A549 (cell line): ENCODE data around the gene CFAP97D2. TPM values are rescaled to one million over a fixed set of nuclear protein-coding genes. Genes with fewer than 3 reads are reported as not detected.

ENCODE experiments used
- ATAC-seq, 2 experiments: fragments of 200-7000 bp in 1 of 2; fragments of >200 bp in 1 of 2; cut with Nextera tagmentation in 1 of 2; cut with Tn5 transposase in 1 of 2; 3 replicates each; pipeline versions ENCODE4 v1.8.0 to v1.9.1; 2018 to 2020; ENCODE audit warnings: mild to moderate bottlenecking in 1 of 2, moderate library complexity in 1 of 2
- CTCF ChIA-PET: fragments of 300-600 bp; sonication (Branson Sonifier 250); formaldehyde crosslinking; extraction: SDS; loops from one replicate; lab custom pipeline; 2021; ENCODE audit warnings: antibody characterized with exemption, inconsistent platforms; lab: Yijun Ruan, JAX
- POLR2A ChIA-PET: fragments of 350-600 bp; formaldehyde crosslinking; extraction: SDS; loops from one replicate; lab custom pipeline; 2021; ENCODE audit warnings: antibody characterized with exemption, inconsistent platforms; lab: Yijun Ruan, JAX
- DNase-seq, 2 experiments: peaks; one replicate each; pipeline versions ENCODE4 v3.0.0 to v3.0.0-alpha.2; 2011 to 2016; ENCODE audit warnings: low read depth in 1 of 2, low spot score in 1 of 2
- FAIRE-seq: peaks from 2 replicates; lab custom pipeline; 2011; peaks lifted over from hg19 to GRCh38; lab: Jason Lieb, UNC
- H3K27ac ChIP-seq, 2 experiments: fragments of >200 bp; sonication (Bioruptor Twin); formaldehyde crosslinking; 3 replicates each; pipeline ENCODE4 v1.5.1; 2016 to 2017
- H3K4me1 ChIP-seq: fragments of >200 bp; sonication (Bioruptor Twin); formaldehyde crosslinking; 3 replicates; pipeline ENCODE4 v1.6.1; 2016
- H3K4me2 ChIP-seq: fragments of >200 bp; sonication (Bioruptor Twin); formaldehyde crosslinking; 3 replicates; pipeline ENCODE4 v1.6.1; 2016
- H3K4me3 ChIP-seq: fragments of >200 bp; sonication (Bioruptor Twin); formaldehyde crosslinking; 3 replicates; pipeline ENCODE4 v1.5.1; 2016
- H3K9me3 ChIP-seq: fragments of >200 bp; sonication (Bioruptor Twin); formaldehyde crosslinking; 3 replicates; pipeline ENCODE4 v1.6.1; 2016
- CEBPB ChIP-seq, 2 experiments: fragments of >200 bp in 1 of 2; sonication (Bioruptor Twin) in 1 of 2; formaldehyde crosslinking in 1 of 2; IDR thresholded peaks; 2 replicates each; pipeline ENCODE4 v1.6.1; 2012 to 2016
- CHD4 ChIP-seq: fragments of 200-600 bp; sonication (generic); IDR thresholded peaks from 2 replicates; pipeline ENCODE4 v1.6.1; 2016; ENCODE audit warnings: antibody characterized with exemption, mild to moderate bottlenecking, borderline replicate concordance
- EHF ChIP-seq: fragments of 250-450 bp; sonication (Bioruptor Pico); IDR thresholded peaks from 2 replicates; pipeline ENCODE4 v1.5.0; 2020; ENCODE audit warnings: mild to moderate bottlenecking
- EP300 ChIP-seq, 2 experiments: fragments of >200 bp; sonication (Bioruptor Twin); formaldehyde crosslinking; IDR thresholded peaks; 2 replicates in 1 of 2; 3 replicates in 1 of 2; pipeline ENCODE4 v1.6.1; 2016 to 2017
- ESRRA ChIP-seq: fragments of 150-350 bp; IDR thresholded peaks from 2 replicates; pipeline ENCODE4 v1.6.1; 2014; ENCODE audit warnings: mild to moderate bottlenecking, low read length, borderline replicate concordance
- FOSB ChIP-seq: fragments of 250-450 bp; sonication (Bioruptor Pico); IDR thresholded peaks from 2 replicates; pipeline ENCODE4 v1.5.0; 2020; ENCODE audit warnings: mild to moderate bottlenecking, moderate library complexity
- FOXS1 ChIP-seq: fragments of 250-450 bp; sonication (Bioruptor Pico); IDR thresholded peaks from 2 replicates; pipeline ENCODE4 v1.5.0; 2020; ENCODE audit warnings: mild to moderate bottlenecking, moderate library complexity
- HDAC2 ChIP-seq: fragments of 200-600 bp; sonication (generic); IDR thresholded peaks from 2 replicates; pipeline ENCODE4 v1.6.1; 2016
- HOXB13 ChIP-seq: fragments of 250-450 bp; sonication (Bioruptor Pico); IDR thresholded peaks from 2 replicates; pipeline ENCODE4 v1.5.0; 2020; ENCODE audit warnings: low read depth, mild to moderate bottlenecking, moderate library complexity
- MYC ChIP-seq: IDR thresholded peaks from 2 replicates; pipeline ENCODE4 v1.6.1; 2012; ENCODE audit warnings: mild to moderate bottlenecking, inconsistent platforms, low read length, improper control_type of control experiment, borderline replicate concordance
- PHF8 ChIP-seq: fragments of 200-600 bp; sonication (generic); IDR thresholded peaks from 2 replicates; pipeline ENCODE4 v1.6.1; 2016; ENCODE audit warnings: low read depth, mild to moderate bottlenecking, antibody characterized with exemption, moderate library complexity, borderline replicate concordance
- POLR2AphosphoS2 ChIP-seq: conservative IDR thresholded peaks from 2 replicates; pipeline ENCODE4 v1.6.1; 2012; ENCODE audit warnings: low read length, improper control_type of control experiment, inconsistent platforms
- SMC3 ChIP-seq: fragments of >200 bp; sonication (Bioruptor Twin); formaldehyde crosslinking; IDR thresholded peaks from 3 replicates; pipeline ENCODE4 v1.6.1; 2018; ENCODE audit warnings: inconsistent platforms
- SREBF2 ChIP-seq: fragments of 450-650 bp; IDR thresholded peaks from 2 replicates; pipeline ENCODE4 v1.6.1; 2014; ENCODE audit warnings: mild to moderate bottlenecking, moderate library complexity
- TFCP2L1 ChIP-seq: fragments of 250-450 bp; sonication (Bioruptor Pico); IDR thresholded peaks from 2 replicates; pipeline ENCODE4 v1.5.0; 2021; ENCODE audit warnings: mild to moderate bottlenecking
- TP53 ChIP-seq: fragments of 250-450 bp; sonication (Bioruptor Pico); IDR thresholded peaks from 2 replicates; pipeline ENCODE4 v1.5.0; 2021; ENCODE audit warnings: mild to moderate bottlenecking, moderate library complexity
- ZFP36 ChIP-seq: fragments of 450-650 bp; IDR thresholded peaks from 2 replicates; pipeline ENCODE4 v1.6.1; 2014; ENCODE audit warnings: borderline replicate concordance; ENCODE audit not compliant: partially characterized antibody
- WGBS: methylation state at CpG from one replicate; pipeline ENCODE4 v1.1.6; 2017; ENCODE audit errors: missing lambda C conversion rate; 5-methylcytosine and 5-hydroxymethylcytosine counted together
- polyA plus RNA-seq, 4 experiments: library from polyadenylated mRNA; depleted of rRNA in 3 of 4; stranded (reverse); fragments of >200 nt; fragmentation: RNase III in 1 of 4; extraction: RNeasy Plus Mini Kit Qiagen cat#74134 plus additional on column Dnase treatment in 1 of 4; gene quantifications; 2 replicates in 3 of 4; 3 replicates in 1 of 4; pipeline ENCODE4 v1.2.3, GENCODE V29; 2011 to 2017
- TF ChIP-seq, protein P1 (sequence below): IDR thresholded peaks from 2 replicates; pipeline ENCODE4 v1.6.1; 2012
- TF ChIP-seq, protein P2 (sequence below): fragments of 450-650 bp; IDR thresholded peaks from 2 replicates; pipeline ENCODE4 v1.6.1; 2014; ENCODE audit warnings: antibody characterized with exemption
- TF ChIP-seq, protein P3 (sequence below): IDR thresholded peaks from 2 replicates; pipeline ENCODE4 v1.6.1; 2012
- TF ChIP-seq, protein P4 (sequence below): fragments of 250-450 bp; sonication (Bioruptor Pico); IDR thresholded peaks from 2 replicates; pipeline ENCODE4 v1.5.0; 2020; ENCODE audit warnings: low read depth, mild to moderate bottlenecking, moderate library complexity
- TF ChIP-seq, protein P5 (sequence below): fragments of 200-600 bp; sonication (generic); IDR thresholded peaks from 2 replicates; pipeline ENCODE4 v1.6.1; 2016; ENCODE audit warnings: antibody characterized with exemption, mild to moderate bottlenecking, moderate library complexity
- TF ChIP-seq, protein P6 (sequence below): IDR thresholded peaks from 2 replicates; pipeline ENCODE4 v1.6.1; 2012; ENCODE audit warnings: low read depth, borderline replicate concordance

CFAP97D2 gene
- polyA plus RNA-seq, 2 of the 4 experiments (the other 2 are of a cell fraction) = not detected

- ChIA-PET CTCF (no interaction called here), POLR2A (no interaction called here)
- Histone ChIP-seq H3K4me1 (peaks cover 7% of the 10 kb centered on the region), H3K4me2 (no peak overlapping the region), H3K27ac (no peak overlapping the region), H3K9me3 (no peaks in the 10 kb centered on the region), H3K4me3 (no peak overlapping the region)
- no peak for FAIRE-seq
- TF ChIP-seq, protein P1, sequence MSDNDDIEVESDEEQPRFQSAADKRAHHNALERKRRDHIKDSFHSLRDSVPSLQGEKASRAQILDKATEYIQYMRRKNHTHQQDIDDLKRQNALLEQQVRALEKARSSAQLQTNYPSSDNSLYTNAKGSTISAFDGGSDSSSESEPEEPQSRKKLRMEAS = no peak
- TF ChIP-seq SMC3 (no peak), HDAC2 (no peak), FOSB (CRISPR knock-in tag) (no peak), TP53 (CRISPR knock-in tag) (no peak), HOXB13 (no peak), MYC (no peak), SREBF2 (no peak), FOXS1 (CRISPR knock-in tag) (no peak), CHD4 (no peak), EP300 (IDR thresholded peaks at IDR 0.05) (no peak), EHF (CRISPR knock-in tag) (no peak), ZFP36 (no peak), PHF8 (no peak), CEBPB (IDR thresholded peaks at IDR 0.05) (no peak)
- TF ChIP-seq, protein P2, sequence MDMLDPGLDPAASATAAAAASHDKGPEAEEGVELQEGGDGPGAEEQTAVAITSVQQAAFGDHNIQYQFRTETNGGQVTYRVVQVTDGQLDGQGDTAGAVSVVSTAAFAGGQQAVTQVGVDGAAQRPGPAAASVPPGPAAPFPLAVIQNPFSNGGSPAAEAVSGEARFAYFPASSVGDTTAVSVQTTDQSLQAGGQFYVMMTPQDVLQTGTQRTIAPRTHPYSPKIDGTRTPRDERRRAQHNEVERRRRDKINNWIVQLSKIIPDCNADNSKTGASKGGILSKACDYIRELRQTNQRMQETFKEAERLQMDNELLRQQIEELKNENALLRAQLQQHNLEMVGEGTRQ = no peak
- TF ChIP-seq, protein P3, sequence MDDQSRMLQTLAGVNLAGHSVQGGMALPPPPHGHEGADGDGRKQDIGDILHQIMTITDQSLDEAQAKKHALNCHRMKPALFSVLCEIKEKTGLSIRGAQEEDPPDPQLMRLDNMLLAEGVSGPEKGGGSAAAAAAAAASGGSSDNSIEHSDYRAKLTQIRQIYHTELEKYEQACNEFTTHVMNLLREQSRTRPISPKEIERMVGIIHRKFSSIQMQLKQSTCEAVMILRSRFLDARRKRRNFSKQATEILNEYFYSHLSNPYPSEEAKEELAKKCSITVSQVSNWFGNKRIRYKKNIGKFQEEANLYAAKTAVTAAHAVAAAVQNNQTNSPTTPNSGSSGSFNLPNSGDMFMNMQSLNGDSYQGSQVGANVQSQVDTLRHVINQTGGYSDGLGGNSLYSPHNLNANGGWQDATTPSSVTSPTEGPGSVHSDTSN = no peak
- ATAC-seq = no peak
- no peak for DNase-seq
- whole genome bisulfite sequencing = 85% methylated on average over 14 of the region's 14 CpGs
Observed at GRCh38 chr13:114146173-114146572, 32.9 kb upstream of the CFAP97D2 start.

DNA sequence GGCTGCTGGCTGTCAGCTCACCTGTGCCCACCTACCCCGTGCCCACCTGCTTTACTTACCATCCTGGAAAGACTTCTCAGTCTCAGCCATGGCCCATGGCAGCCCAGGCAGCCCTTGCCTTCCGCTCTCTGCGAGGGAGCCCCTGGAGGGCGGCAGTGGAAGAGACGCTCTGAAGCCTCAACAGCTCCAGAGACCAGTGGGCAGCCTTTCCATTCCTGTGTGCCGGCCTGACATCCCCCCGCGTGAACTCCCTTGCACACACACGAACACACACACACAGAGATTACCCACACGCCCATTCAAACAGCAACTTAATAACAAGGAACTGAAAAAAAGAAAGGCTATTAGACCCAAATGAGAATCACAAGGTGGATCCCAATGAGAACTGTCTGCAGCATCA, 32.4 kb upstream of the CFAP97D2 start:
- no peak overlapping the region for H3K27ac ChIP-seq
- 78% methylated on average over 9 of the region's 10 CpGs for WGBS
- ChIA-PET POLR2A (no interaction called here), CTCF (no interaction called here)
- ATAC-seq (peak; percentile 72 to 75; a peak in 4 of 6 replicates), FAIRE-seq (no peak), DNase-seq (peak in 1 of 2 experiments; percentile 21)
- no peak overlapping the region for H3K4me2 ChIP-seq
- no peak overlapping the region for H3K4me3 ChIP-seq
- H3K4me1 ChIP-seq = peaks cover 7% of the 10 kb centered on the region
- TF ChIP-seq, protein P2 = no peak
- TF ChIP-seq EHF (CRISPR knock-in tag) (no peak), ESRRA (no peak), POLR2AphosphoS2 (no peak), TFCP2L1 (no peak), HDAC2 (no peak)
- TF ChIP-seq, protein P4, sequence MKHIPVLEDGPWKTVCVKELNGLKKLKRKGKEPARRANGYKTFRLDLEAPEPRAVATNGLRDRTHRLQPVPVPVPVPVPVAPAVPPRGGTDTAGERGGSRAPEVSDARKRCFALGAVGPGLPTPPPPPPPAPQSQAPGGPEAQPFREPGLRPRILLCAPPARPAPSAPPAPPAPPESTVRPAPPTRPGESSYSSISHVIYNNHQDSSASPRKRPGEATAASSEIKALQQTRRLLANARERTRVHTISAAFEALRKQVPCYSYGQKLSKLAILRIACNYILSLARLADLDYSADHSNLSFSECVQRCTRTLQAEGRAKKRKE (CRISPR knock-in tag) = no peak
- TF ChIP-seq, protein P5, sequence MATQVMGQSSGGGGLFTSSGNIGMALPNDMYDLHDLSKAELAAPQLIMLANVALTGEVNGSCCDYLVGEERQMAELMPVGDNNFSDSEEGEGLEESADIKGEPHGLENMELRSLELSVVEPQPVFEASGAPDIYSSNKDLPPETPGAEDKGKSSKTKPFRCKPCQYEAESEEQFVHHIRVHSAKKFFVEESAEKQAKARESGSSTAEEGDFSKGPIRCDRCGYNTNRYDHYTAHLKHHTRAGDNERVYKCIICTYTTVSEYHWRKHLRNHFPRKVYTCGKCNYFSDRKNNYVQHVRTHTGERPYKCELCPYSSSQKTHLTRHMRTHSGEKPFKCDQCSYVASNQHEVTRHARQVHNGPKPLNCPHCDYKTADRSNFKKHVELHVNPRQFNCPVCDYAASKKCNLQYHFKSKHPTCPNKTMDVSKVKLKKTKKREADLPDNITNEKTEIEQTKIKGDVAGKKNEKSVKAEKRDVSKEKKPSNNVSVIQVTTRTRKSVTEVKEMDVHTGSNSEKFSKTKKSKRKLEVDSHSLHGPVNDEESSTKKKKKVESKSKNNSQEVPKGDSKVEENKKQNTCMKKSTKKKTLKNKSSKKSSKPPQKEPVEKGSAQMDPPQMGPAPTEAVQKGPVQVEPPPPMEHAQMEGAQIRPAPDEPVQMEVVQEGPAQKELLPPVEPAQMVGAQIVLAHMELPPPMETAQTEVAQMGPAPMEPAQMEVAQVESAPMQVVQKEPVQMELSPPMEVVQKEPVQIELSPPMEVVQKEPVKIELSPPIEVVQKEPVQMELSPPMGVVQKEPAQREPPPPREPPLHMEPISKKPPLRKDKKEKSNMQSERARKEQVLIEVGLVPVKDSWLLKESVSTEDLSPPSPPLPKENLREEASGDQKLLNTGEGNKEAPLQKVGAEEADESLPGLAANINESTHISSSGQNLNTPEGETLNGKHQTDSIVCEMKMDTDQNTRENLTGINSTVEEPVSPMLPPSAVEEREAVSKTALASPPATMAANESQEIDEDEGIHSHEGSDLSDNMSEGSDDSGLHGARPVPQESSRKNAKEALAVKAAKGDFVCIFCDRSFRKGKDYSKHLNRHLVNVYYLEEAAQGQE = no peak
- TF ChIP-seq, protein P6, sequence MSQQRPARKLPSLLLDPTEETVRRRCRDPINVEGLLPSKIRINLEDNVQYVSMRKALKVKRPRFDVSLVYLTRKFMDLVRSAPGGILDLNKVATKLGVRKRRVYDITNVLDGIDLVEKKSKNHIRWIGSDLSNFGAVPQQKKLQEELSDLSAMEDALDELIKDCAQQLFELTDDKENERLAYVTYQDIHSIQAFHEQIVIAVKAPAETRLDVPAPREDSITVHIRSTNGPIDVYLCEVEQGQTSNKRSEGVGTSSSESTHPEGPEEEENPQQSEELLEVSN = no peak
- H3K9me3 ChIP-seq = no peaks in the 10 kb centered on the region
